GM10248 (cell line): ENCODE data around the gene CD8B.

ENCODE experiments used
- CTCF ChIA-PET: fragments of 300-600 bp; sonication (Branson Sonifier 250); formaldehyde crosslinking; extraction: SDS; loops from one replicate; lab custom pipeline; 2021; ENCODE audit warnings: antibody characterized with exemption; lab: Yijun Ruan, JAX
- POLR2A ChIA-PET: fragments of 350-650 bp; sonication (Branson Sonifier 250); formaldehyde crosslinking; extraction: SDS; loops from one replicate; lab custom pipeline; 2020; ENCODE audit warnings: antibody characterized with exemption; lab: Yijun Ruan, JAX
- DNase-seq: peaks from one replicate; pipeline ENCODE4 v3.0.0; 2012; ENCODE audit errors: extremely low spot score
- CTCF ChIP-seq: IDR thresholded peaks from 2 replicates; pipeline ENCODE4 v1.5.1; 2012; ENCODE audit warnings: mild to moderate bottlenecking, low read depth; ENCODE audit errors: extremely low read depth, missing control alignments, control extremely low read depth

The CD8B gene

GRCh38 chr2:86787736-86788135 lies 74.0 kb downstream of the CD8B start:
- no peak for TF ChIP-seq CTCF
- CTCF ChIA-PET = interaction anchor here (0.6 kb wide), 1 partner anchor 390 kb away, joined by 3 read pairs; no protein-coding TSS in a partner anchor
- DNase-seq = no peak
- POLR2A ChIA-PET = interaction anchor here (0.7 kb wide), 1 partner anchor 86 kb away, joined by 3 read pairs; no protein-coding TSS in a partner anchor

- DNase-seq = no peak
- ChIA-PET POLR2A (no interaction called here), CTCF (no interaction called here)
- TF ChIP-seq CTCF = no peak
Measured at GRCh38 chr2:86786001-86786536, 75.6 kb downstream of the CD8B start.

- no peak for TF ChIP-seq CTCF
- ChIA-PET CTCF (interaction anchor here (1.0 kb wide), 1 partner anchor 22 kb away, joined by 4 read pairs; no protein-coding TSS in a partner anchor), POLR2A (no interaction called here)
- no peak for DNase-seq
Measured at GRCh38 chr2:86785456-86785855, 76.2 kb downstream of the CD8B start.

GRCh38 chr2:86783615-86784339 lies 77.9 kb downstream of the CD8B start:
- CTCF ChIA-PET = interaction anchor here (0.7 to 1.0 kb wide), 3 partner anchors 9 to 19 kb away, joined by 3 to 4 read pairs (median 3); no protein-coding TSS in a partner anchor
- POLR2A ChIA-PET = interaction anchor here (1.0 kb wide), 1 partner anchor 9 kb away, joined by 12 read pairs; no protein-coding TSS in a partner anchor
- no peak for TF ChIP-seq CTCF
- peak; percentile 81 for DNase-seq

GRCh38 chr2:86782748-86783147 lies 78.9 kb downstream of the CD8B start:
- no peak for DNase-seq
- TF ChIP-seq CTCF = no peak
- ChIA-PET CTCF (interaction anchor here (0.8 to 2.2 kb wide), 3 partner anchors 18 to 580 kb away, joined by 3 to 15 read pairs (median 3); no protein-coding TSS in a partner anchor), POLR2A (no interaction called here)

- POLR2A ChIA-PET = no interaction called here
- CTCF ChIA-PET = interaction anchor here (1.3 to 2.2 kb wide), 2 partner anchors 16 to 27 kb away, joined by 3 to 15 read pairs; no protein-coding TSS in a partner anchor
- TF ChIP-seq CTCF = no peak
- DNase-seq = no peak
Measured at GRCh38 chr2:86781363-86781762, 80.3 kb downstream of the CD8B start.
